ENCODE measurements around the gene TTC9B.

TTC9B gene

DNA sequence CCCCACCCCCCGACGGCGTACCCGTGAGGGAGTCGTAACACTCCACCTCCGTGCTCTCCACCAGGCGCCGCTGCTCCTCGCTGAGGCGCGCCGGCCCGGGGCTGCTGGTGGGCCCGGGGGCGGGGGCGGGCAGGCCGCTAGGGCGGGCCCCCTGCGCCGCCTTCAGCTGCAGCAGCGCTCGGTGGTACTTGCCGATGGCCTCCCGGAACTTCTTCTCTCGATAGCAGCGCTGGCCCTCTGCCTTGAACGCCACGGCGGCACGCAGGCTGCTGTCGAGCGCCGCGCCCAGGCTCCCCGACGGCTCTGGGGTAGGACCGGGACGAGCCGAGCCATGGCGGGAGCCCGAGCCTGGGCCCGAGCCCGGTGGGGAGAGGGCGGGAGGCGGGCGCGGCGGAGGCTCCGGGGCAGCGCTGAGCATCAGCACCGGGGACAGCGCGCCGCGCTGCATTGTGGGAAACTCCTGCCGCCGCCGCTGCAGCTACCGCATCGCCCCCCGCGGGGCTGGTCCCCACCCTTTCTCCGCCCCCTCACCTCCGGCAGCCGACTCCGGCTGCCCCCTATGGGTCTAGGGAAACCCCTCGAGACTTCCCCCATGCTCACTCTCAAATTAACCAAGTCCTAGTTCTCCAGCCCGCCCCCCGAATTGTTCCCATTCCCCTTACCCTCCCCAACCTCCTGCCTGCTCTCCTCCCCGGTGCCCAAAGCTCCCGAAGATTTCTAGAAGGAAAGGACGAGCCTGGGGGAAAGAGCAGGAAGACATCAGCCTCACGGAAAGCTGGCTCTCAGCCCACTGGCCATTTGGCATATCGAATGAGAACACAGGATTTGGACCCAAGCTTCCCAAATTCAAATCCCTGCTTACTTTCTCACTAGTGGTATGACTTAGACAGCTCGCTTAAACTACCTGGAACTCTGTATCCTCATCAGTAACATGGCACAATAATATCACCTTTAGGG lies at the start of gene TTC9B:
Gene TTC9B (minus strand): TSS at position 451 of the 957 bp plus-strand sequence. CDS start 3 bp downstream, at position 448.
- ATAC-seq (replicated peaks; ENCODE audit: extremely low read depth, poor library complexity, severe bottlenecking) (peak; percentile 49), DNase-seq (ENCODE audit: low spot score in 2 of 2) (peak; percentile 27 to 46)
- Mint-ChIP-seq H3K4me3 (no peak within 1 kb of the TSS), H3K36me3 (ENCODE audit: insufficient read depth) (peaks cover 8% of the 10 kb centered on the region), H3K4me1 (peaks cover 8% of the 10 kb centered on the region), H3K27ac (ENCODE audit: low read depth) (no peak within 1 kb of the TSS), H3K9me3 (peaks cover 6% of the 10 kb centered on the region), H3K27me3 (peaks cover 47% of the 10 kb centered on the region)

DNA sequence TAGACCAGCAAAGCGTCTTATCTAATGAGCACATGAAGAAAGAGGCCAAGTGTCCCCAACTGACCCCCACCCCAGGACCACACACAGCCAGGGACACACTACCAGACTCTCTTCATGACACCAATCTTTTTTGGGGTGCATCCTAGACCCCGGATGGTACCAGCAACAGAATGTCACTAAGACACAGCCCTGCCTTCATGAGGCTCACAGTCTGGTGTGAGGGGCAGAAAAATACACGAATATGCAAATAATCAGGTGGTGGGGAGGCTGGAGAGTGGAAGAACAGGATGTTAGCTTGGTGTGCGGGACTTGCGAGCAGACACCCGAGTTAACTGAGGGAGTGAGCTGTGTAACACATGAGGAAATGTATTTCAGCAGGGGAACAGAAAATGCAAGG lies 49.4 kb upstream of the TTC9B start:
- no peaks in the 10 kb centered on the region for H3K27me3 Mint-ChIP-seq
- no peak overlapping the region for H3K27ac Mint-ChIP-seq (ENCODE audit: low read depth)
- peaks cover 17% of the 10 kb centered on the region for H3K36me3 Mint-ChIP-seq (ENCODE audit: insufficient read depth)
- no peaks in the 10 kb centered on the region for H3K9me3 Mint-ChIP-seq
- DNase-seq (ENCODE audit: low spot score in 2 of 2) (no peak), ATAC-seq (replicated peaks; ENCODE audit: extremely low read depth, poor library complexity, severe bottlenecking) (no peak)
- H3K4me3 Mint-ChIP-seq: peak overlapping the region; percentile 8
- H3K4me1 Mint-ChIP-seq: peaks cover 44% of the 10 kb centered on the region

DNA sequence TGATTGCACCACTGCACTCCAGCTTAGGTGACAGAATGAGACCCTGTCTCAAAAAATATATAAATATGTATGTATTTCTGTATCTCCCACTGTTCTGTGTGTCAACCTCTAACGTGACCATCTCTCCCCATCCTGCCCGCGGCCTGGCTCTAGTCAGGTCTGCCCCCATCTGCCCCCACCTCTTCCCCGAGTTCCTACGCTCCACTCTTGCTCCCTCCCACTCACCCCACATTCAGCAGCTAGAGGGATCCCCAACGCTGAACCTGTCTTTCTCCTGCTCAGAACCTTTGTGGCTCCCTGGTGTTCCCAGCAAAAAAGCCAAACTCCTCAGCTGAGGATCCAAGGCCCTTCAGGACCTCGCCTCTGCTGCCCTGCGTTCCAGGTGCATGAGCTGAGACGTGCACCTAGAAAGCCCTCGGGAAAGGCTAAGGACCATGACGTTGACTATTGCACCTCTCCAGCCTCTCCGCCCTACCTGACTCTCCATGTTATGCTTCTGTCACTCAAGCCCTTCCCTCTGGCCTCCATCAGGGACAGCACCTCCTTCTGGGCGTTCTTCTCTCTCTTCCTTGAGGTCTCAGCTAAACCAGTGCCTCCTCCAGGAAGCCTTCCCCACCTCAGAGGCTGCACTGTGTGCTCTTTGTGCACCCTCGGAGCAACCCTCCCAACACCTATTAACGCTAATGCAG lies 48.9 kb upstream of the TTC9B start:
- peak overlapping the region; percentile 52 for H3K27ac Mint-ChIP-seq (ENCODE audit: low read depth)
- DNase-seq (ENCODE audit: low spot score in 2 of 2) (no peak), ATAC-seq (replicated peaks; ENCODE audit: extremely low read depth, poor library complexity, severe bottlenecking) (no peak)
- peaks cover 38% of the 10 kb centered on the region for H3K4me1 Mint-ChIP-seq
- no peaks in the 10 kb centered on the region for H3K27me3 Mint-ChIP-seq
- peak overlapping the region; percentile 8 for H3K4me3 Mint-ChIP-seq
- H3K36me3 Mint-ChIP-seq (ENCODE audit: insufficient read depth): peaks cover 17% of the 10 kb centered on the region
- no peaks in the 10 kb centered on the region for H3K9me3 Mint-ChIP-seq

DNA sequence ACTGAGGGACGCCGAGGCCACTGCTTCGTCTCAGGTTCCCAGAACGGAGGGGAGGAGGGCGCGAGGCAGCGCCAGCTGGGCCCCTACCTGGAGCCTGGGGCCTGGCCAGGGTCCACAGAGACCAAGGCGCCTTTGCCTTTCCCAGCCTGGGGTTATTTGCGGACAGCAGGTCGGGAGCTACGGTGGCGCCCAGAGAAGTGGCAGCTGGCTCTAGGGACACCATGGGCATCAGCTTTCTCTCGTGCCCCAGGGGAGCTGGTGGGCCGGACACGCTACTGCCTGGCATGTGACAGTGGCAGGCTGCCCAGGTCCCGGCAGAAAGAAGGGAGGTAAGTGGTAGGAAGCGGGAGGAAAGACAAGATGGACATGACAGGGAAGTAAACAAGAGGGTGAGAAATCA lies 47.9 kb upstream of the TTC9B start:
- H3K27ac Mint-ChIP-seq (ENCODE audit: low read depth): no peak overlapping the region
- DNase-seq (ENCODE audit: low spot score in 2 of 2): no peak
- ATAC-seq (replicated peaks; ENCODE audit: extremely low read depth, poor library complexity, severe bottlenecking): no peak
- peaks cover 17% of the 10 kb centered on the region for H3K36me3 Mint-ChIP-seq (ENCODE audit: insufficient read depth)
- H3K9me3 Mint-ChIP-seq: no peaks in the 10 kb centered on the region
- peaks cover 45% of the 10 kb centered on the region for H3K4me1 Mint-ChIP-seq
- H3K27me3 Mint-ChIP-seq: no peaks in the 10 kb centered on the region
- H3K4me3 Mint-ChIP-seq: no peak overlapping the region

DNA sequence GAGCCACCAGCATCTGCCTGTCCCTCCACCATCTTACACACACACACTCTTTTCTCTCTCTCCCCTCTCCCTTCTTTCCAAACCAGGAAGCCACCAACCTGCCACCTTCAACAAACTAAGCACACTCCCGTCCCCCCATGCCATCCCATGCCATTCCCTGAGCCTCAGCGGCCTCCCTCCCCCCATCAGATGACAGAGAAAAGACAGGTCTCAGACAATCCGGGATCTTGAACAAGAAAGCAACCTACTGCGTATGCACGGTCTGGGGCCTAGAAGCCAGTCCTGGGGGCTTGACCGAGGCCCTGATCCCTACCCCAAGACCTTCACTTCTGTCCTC lies 47.5 kb upstream of the TTC9B start:
- H3K4me3 Mint-ChIP-seq: no peak overlapping the region
- no peaks in the 10 kb centered on the region for H3K9me3 Mint-ChIP-seq
- H3K4me1 Mint-ChIP-seq: peaks cover 48% of the 10 kb centered on the region

DNA sequence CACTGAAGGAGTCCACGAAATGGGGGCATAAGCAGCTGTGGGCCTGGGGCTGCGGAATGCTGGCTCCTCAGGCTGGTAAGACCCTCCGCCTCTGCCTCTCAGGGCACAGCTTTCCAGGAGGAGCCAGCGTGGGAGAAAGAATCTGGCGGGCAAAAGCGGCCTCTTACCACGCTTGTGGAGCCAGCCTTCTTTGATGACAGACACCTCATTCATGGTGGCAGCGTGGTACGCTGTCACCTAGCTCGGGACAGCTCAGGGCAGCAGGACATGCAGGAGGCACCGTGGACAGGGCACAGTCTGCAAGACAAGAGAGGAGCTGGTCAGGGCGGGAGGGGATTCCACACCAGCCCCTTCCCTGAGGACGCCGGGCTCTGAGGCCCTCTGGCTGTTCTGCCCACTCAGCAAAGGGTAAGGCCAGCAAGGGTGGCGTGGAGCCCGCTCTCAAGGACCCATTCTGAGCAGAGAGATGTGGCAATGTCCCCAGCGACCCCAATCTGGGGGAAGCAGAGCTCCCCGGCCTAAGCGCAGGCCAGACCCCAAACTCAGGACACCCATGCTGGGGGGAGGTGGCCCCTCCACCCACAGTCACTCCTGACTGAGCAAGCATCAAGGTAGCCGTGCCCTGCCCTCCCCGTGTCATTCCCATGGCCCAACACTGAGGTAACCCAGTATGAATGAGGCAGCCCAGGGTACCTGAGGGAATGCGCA lies 47.0 kb upstream of the TTC9B start:
- ATAC-seq (replicated peaks; ENCODE audit: extremely low read depth, poor library complexity, severe bottlenecking) (no peak), DNase-seq (ENCODE audit: low spot score in 2 of 2) (no peak)
- Mint-ChIP-seq H3K27me3 (no peaks in the 10 kb centered on the region), H3K27ac (ENCODE audit: low read depth) (peak overlapping the region; percentile 12), H3K4me3 (no peak overlapping the region), H3K4me1 (peaks cover 47% of the 10 kb centered on the region), H3K36me3 (ENCODE audit: insufficient read depth) (peaks cover 17% of the 10 kb centered on the region), H3K9me3 (no peaks in the 10 kb centered on the region)

More for the DNA sequence above, 47.5 kb upstream of the TTC9B start:
- no peak for ATAC-seq (replicated peaks; ENCODE audit: extremely low read depth, poor library complexity, severe bottlenecking)
- Mint-ChIP-seq H3K36me3 (ENCODE audit: insufficient read depth) (peaks cover 17% of the 10 kb centered on the region), H3K27ac (ENCODE audit: low read depth) (no peak overlapping the region), H3K27me3 (no peaks in the 10 kb centered on the region)
- no peak for DNase-seq (ENCODE audit: low spot score in 2 of 2)

DNA sequence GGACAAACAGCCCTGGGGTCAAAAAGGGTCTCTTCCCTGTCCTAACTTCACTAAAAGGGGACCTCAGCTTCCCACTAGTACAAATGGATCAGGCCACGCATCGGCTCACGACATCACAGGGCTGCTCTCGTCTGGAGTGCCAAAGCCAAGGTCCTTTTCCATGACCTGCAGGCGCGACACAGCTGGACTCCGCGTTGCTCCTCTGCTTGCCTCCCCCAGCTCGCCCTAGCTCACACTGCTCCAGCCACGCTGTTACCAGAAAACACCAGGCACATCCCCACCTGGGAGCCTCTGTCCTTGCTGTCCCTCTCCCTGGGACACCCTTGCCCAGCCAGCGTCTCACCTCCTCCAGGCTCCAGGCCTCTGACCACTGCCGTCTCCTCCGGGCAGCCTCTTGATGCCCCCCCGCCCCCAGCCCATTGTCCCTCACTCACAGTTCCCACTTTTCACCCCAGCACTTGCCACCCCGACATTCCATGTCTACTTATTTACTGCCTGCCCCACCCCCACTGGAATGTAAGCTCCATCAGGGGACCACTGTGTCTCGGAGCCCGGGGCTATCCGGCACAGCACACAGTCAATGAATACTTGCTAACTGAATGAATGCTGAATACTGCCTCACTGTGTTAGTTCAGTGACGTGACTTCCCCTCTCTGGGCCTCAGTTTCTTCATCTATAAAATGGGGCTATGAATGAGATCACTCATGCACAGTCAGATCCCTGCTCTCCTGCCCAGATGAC lies 46.3 kb upstream of the TTC9B start:
- Mint-ChIP-seq H3K36me3 (ENCODE audit: insufficient read depth) (peaks cover 15% of the 10 kb centered on the region), H3K4me3 (no peak overlapping the region), H3K27ac (ENCODE audit: low read depth) (peak overlapping the region; percentile 12), H3K4me1 (peaks cover 40% of the 10 kb centered on the region), H3K27me3 (no peaks in the 10 kb centered on the region), H3K9me3 (no peaks in the 10 kb centered on the region)
- ATAC-seq (replicated peaks; ENCODE audit: extremely low read depth, poor library complexity, severe bottlenecking) (no peak), DNase-seq (ENCODE audit: low spot score in 2 of 2) (no peak)

DNA sequence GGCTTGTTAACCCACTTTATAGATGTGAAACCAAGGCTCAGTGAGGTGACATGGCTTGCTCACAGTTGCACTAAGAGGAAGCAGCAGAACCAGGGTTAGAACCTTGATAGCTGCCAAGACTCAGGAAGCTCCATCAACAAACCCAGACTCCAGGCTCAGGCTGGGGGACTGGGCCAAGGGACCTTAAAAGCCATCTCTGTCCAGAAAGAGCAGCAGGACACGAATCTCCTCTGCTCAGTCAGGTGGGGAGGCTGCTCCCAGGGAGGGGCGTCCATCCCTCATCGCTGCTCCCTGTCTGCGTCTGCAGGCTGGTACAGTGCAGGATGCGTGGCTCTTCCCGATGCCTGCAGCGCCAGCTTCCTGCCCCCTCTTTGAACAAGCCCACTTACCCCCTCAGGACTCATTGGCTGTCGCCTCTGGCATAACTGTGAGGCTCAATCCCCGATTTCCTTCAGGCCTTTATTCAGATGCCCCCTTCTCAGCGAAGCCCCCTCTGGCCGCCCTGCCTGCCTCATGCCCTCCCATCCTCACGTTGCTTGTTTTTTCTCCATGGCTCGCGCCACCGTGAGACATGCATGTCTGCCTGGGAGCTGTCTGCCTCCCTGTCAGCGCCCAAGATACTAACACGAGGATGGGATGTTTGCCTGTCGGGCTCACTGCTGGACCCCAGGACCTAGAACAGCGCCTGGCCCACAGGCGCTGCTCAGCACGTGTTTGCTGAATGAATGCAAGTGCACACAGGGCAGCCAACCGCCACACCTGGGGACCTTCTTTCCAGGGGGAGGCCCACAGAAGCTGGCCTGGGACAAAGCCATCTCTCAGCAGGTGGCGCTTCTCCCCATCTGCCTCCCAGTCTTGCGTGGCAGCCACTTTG lies 45.5 kb upstream of the TTC9B start:
- H3K4me3 Mint-ChIP-seq: peak overlapping the region; percentile 25
- ATAC-seq (replicated peaks; ENCODE audit: extremely low read depth, poor library complexity, severe bottlenecking) (no peak), DNase-seq (ENCODE audit: low spot score in 2 of 2) (no peak)
- no peaks in the 10 kb centered on the region for H3K27me3 Mint-ChIP-seq
- H3K9me3 Mint-ChIP-seq: no peaks in the 10 kb centered on the region
- H3K27ac Mint-ChIP-seq (ENCODE audit: low read depth): peak overlapping the region; percentile 16
- peaks cover 12% of the 10 kb centered on the region for H3K36me3 Mint-ChIP-seq (ENCODE audit: insufficient read depth)
- H3K4me1 Mint-ChIP-seq: peaks cover 33% of the 10 kb centered on the region

DNA sequence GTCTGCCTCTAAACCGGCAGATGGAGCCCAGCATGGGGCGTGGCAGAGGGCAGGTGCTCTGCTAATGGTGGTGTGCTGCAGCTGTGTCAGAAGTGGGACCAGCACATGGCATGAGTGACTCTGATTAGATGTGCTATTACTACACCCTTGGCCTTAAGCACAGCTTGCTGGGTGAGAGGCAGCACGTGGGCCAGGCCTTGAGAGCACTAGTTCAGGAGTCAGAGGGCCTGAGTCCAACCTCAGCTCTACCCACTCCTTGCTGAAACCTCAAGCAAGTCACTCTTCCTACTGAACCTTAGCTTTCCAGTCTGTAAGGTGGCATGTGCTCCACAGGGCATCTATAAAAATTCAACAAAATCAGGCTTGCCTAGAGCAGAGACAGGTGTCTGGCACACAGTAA lies 44.2 kb upstream of the TTC9B start:
- H3K4me1 Mint-ChIP-seq: peaks cover 30% of the 10 kb centered on the region
- H3K27ac Mint-ChIP-seq (ENCODE audit: low read depth): no peak overlapping the region
- no peak for DNase-seq (ENCODE audit: low spot score in 2 of 2)
- peaks cover 12% of the 10 kb centered on the region for H3K36me3 Mint-ChIP-seq (ENCODE audit: insufficient read depth)
- ATAC-seq (replicated peaks; ENCODE audit: extremely low read depth, poor library complexity, severe bottlenecking): no peak
- H3K4me3 Mint-ChIP-seq: no peak overlapping the region
- no peaks in the 10 kb centered on the region for H3K9me3 Mint-ChIP-seq
- no peaks in the 10 kb centered on the region for H3K27me3 Mint-ChIP-seq

DNA sequence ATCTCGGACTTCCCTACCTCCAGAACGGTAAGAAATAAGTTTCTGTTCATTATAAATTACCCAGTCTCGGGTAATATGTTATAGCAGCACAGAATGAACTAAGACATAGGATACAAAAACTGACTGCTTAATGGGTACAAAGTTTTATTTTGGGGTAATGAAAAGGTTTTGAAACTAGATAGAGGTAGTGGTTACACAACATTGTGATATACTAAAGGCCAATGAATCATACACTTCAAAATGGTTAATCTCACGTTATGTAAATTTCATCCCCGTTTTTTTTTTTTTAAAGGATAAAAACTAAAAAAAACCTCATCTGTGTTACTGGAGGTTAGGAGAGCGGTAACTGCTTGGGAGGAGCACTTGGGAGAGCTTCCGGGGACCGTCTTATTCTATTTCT lies 43.4 kb upstream of the TTC9B start:
- no peaks in the 10 kb centered on the region for H3K27me3 Mint-ChIP-seq
- no peak for DNase-seq (ENCODE audit: low spot score in 2 of 2)
- no peaks in the 10 kb centered on the region for H3K9me3 Mint-ChIP-seq
- no peak overlapping the region for H3K27ac Mint-ChIP-seq (ENCODE audit: low read depth)
- peaks cover 27% of the 10 kb centered on the region for H3K4me1 Mint-ChIP-seq
- no peak overlapping the region for H3K4me3 Mint-ChIP-seq
- peaks cover 10% of the 10 kb centered on the region for H3K36me3 Mint-ChIP-seq (ENCODE audit: insufficient read depth)
- ATAC-seq (replicated peaks; ENCODE audit: extremely low read depth, poor library complexity, severe bottlenecking): no peak

DNA sequence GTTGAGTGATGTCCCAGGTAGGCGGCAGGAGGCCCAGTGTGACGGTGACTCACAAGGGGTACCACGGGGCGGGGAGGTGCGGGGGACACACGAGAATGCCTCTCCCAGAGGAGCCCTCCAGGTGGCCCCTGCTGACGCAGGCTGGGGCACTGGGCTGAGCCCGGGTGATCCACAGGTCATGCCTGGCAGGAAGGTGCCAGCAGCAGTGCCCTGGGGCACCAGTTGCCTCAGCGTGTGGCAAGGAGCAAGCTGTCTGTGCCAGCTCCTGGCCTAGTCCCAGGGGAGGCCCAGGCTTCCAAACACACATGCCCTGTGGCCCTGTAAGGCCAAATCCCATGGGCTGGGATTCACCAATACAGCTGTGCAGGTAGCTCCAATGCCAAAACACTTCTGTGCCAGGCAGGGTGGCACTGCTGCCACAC lies 38.9 kb upstream of the TTC9B start:
- peaks cover 28% of the 10 kb centered on the region for H3K36me3 Mint-ChIP-seq (ENCODE audit: insufficient read depth)
- peak overlapping the region; percentile 5 for H3K27ac Mint-ChIP-seq (ENCODE audit: low read depth)
- no peak for ATAC-seq (replicated peaks; ENCODE audit: extremely low read depth, poor library complexity, severe bottlenecking)
- no peak for DNase-seq (ENCODE audit: low spot score in 2 of 2)
- no peak overlapping the region for H3K4me3 Mint-ChIP-seq
- H3K27me3 Mint-ChIP-seq: no peaks in the 10 kb centered on the region
- H3K9me3 Mint-ChIP-seq: no peaks in the 10 kb centered on the region
- peaks cover 43% of the 10 kb centered on the region for H3K4me1 Mint-ChIP-seq

Measured in central memory CD8-positive, alpha-beta T cell (primary cell).